HG02763 (cell line): ENCODE results near the gene C10orf62.
"Not testable (repeated sequence)": the region's sequence is repeated elsewhere in the genome, so short reads cannot be mapped to it uniquely, and the experiment has no call there.

Experiments used
- ATAC-seq: cut with Tn5 transposase; IDR thresholded peaks from one replicate; pipeline ENCODE4 v1.9.1; 2021; ENCODE audit warnings: mild to moderate bottlenecking, moderate library complexity; ENCODE audit not compliant: unreplicated experiment

C10orf62 gene

DNA sequence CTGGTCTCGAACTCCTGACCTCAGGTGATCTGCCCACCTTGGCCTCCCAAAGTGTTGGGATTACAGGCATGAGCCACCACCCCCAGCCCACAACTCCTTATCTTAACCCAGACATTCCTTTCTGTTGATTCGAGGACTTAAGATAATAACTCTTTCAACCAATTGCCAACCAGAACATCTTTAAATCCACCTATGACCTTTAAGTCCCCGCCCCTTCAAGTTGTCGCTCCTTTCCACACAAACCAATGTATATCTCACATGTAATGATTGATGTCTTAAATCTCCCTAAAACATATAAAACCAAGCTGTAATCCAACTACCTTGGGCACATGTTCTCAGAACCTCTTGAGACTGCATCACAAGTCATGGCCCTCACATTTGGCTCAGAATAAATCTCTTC, 24.7 kb upstream of the C10orf62 start:
- no peak for ATAC-seq

DNA sequence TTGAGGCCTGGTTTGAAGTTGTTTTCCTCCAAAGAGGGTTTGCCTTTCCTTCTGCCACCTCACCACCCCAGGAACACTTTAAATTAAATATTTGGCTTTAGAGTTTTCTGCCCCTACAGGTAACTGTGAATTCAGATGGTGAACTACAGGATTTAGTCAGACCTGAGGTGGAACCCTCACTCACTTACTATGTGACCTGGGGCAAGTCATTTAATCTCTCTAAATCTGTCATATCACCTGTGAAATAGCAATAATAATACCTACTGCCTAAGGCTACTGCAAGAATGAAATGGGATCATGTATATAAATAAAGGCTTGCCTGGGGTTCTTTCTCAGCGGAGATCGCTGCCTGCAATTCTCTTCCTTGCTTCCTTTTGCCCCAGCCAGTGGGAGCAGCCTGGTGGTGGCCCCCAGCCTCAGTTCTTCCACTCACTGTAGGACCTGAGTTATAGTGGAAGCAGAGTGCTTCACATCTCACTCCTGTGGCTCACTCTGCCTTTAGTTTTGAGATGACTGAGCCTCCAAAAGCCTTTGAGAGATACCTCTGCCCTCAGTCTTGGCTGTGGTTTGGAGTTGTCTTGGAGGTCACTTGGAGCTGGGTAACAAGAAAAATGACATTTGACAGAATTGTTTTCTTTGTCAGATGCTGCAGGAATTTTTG, 23.1 kb upstream of the C10orf62 start:
- no peak for ATAC-seq

DNA sequence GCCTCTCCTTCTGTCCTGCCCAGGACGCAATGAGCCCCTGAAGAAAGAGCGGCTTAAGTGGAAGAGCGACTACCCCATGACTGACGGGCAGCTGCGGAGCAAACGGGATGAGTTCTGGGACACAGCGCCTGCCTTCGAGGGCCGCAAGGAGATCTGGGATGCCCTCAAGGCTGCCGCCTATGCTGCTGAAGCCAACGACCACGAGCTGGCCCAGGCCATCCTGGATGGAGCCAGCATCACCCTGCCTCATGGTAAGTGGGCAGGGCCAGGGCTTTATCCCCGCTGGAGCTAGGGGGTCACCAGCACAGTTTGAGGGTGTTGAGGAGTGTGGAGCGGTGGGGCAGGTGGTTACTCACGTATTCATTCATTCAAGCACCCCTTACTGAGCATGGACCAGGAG, 21.6 kb upstream of the C10orf62 start:
- no peak for ATAC-seq

DNA sequence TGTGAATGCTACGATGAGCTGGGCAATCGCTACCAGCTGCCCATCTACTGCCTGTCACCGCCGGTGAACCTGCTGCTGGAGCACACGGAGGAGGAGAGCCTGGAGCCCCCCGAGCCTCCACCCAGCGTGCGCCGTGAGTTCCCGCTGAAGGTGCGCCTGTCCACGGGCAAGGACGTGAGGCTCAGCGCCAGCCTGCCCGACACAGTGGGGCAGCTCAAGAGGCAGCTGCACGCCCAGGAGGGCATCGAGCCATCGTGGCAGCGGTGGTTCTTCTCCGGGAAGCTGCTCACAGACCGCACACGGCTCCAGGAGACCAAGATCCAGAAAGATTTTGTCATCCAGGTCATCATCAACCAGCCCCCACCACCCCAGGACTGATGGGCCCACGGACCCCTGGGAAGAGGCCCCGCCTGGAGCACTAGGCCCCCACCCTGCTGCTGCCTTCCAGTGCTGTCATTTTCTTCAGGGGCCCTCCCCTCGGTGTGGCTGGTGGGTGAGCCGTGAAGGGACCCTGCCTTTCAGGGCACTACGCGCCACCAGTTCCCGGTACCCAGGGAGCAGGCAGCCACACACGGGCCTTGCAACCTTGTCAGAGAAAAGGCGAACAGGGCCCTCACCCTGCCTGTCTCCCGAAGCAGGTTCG, 19.3 kb upstream of the C10orf62 start:
- no peak for ATAC-seq

DNA sequence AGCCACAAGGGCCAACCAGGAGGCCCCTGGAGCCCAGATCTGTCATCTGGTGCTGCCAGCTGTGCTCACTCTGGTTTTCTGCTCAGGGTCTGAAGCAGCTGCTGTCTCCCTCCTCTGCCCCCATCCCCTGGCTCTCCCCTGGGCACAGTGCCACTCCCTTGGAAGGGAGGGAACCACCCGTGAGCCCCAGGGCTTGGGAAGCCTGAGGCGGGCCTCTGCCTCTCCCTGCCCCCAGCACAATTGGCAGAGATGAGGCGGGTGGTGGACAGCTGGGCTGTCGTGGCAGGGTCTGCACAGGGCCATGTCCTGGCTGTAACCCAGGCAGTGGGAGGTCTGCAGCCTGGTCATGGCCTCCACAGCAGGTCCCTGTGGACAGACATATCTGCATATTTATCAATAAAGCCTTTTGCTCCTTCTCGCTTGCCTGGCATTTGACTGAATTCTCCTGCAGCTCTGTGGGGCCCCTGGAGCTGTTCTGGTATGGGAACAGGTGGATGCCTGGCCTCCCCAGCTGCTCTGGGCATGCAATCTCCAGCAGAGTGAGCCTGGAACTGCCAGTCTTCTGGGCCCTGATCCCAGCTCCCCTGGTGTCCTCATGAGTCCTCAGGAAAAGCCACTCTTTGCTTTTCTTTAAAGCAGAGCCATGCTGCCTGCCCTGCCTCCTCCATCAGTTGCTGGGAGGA, 18.6 kb upstream of the C10orf62 start:
- ATAC-seq, result no peak

DNA sequence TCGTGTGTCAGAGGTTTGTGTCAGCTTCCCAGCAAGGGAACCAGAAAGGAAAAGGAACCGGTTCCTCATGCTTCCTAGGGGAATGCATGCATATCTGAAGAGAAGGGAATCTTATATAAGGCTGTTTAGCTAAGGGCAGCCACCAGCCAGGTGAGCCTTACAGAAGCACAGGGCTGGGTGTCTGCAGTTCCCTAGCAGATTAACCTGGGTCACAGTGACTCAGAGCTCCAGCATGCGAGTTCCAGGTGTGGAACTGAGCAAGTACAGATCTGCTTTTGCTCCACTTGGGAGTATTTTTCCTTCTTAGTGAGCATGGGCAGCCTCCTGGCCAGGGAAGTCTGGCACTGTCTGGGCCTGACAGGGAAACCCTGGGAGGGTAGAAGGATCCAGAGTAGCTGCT, 17.9 kb upstream of the C10orf62 start:
- ATAC-seq, result no peak

DNA sequence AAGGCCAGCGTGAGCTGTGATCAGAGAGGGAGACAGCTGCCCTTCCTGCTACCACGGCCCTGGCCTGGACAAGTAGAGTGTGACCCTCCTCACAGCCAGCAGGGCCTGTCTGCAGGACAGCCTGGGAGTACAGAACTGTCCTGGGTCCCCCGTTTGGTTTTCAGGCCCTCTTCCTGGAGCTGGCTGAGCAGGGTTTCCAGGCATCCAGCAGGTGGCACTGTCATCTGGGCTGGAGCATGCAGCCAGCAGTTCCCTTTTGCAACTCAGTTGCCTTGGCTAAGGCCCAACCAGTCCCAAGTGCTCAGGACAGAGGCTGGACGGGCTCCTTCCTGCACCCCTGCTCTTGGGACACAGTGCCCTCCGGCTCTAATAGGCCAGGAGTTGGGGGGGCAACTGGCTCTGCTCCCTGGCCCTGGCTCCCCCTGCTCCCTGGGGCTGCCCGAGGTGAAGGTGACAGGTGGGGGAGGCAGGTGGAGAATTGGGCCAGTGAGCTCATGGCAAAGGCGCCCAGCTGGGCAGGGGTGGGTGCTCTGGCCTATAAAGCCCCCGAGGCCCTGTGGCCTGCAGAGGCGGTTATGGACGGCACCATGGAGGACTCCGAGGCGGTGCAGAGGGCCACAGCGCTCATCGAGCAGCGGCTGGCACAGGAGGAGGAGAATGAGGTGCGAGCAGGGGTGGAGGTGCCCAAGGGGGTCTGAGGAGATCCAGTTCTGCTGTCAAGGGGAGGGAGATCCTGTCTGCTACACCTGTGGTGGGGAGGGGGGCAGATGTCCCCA, 17.1 kb upstream of the C10orf62 start, which contains the start of gene ANKRD2:
ANKRD2 (plus strand) TSS at position 566 of the 776 bp plus-strand sequence; CDS start at position 576, 10 bp downstream.
- peak; percentile 59 for ATAC-seq

DNA sequence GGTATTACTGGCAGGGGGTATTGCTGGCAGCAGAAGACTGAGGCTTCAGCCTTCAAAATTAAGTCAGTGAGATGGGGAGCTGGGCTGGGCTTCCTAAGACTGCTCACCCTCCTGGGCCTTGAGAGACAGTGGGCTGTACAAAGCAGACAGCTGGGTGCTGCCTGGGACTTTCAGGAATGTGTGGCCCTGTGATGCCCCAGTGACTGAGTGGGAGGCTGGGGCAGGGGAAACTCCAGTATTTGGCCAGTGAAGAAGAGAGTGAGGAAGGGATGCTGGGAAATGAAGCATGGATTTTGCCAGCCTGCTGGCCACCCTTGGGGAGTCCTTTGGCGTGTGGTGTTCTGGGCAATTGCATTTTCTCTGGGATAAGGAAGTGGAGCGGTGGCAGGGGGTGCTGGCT, 16.5 kb upstream of the C10orf62 start:
- ATAC-seq, result no peak

DNA sequence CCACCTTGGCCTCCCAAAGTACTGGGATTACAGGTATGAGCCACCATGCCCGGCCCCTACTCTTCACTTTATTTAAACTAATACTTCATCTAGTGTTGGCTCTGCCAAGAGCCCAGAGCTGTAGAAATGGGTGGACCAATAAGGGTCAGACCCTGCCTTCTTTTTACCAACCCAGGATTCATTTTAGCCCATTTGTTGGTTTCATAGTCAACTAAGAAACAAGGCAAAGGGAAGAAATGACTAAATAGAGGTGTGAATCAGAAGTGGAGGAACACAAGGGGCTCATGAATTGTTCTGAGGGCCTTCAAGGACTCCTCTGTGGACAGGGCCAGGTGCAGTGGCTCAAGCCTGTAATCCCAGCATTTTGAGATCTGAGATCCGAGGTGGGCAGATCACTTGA, 15.8 kb upstream of the C10orf62 start:
- no peak for ATAC-seq

DNA sequence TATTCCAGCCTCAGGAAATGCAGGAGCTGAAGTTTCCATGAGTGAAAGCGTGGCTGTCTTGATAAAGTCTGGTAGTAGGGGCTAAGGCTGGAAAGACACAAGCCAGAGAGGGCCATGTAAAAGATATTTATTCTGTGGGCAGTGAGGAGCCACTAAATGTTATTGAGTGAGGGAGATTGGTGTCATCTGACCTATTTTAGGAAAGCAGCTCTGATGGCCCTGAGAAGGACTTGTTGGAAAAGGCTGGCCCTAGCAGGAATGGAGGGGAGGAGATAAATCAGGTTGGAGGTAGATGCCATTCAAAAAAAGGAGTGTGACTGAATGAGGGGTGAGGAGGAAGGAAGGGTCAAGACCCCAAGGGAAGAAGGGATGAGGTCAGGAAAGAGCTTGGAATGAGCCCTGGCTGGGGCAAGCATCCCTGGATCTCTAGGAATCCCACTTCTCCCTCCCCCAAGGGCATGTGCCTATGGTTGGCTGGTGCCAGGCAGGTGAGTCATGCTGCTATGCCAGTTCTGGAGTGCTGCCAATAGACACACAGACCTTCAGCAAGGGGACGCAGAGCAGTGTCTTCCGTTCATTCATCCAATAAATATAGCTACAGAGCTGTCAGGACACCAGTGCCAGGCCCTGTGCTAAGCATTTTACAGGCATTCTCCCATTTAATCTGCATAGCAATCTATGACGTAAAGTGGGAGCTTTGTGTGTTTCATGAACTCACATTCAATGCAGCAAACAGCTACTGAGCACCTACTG, 15.0 kb upstream of the C10orf62 start:
- ATAC-seq, result no peak

DNA sequence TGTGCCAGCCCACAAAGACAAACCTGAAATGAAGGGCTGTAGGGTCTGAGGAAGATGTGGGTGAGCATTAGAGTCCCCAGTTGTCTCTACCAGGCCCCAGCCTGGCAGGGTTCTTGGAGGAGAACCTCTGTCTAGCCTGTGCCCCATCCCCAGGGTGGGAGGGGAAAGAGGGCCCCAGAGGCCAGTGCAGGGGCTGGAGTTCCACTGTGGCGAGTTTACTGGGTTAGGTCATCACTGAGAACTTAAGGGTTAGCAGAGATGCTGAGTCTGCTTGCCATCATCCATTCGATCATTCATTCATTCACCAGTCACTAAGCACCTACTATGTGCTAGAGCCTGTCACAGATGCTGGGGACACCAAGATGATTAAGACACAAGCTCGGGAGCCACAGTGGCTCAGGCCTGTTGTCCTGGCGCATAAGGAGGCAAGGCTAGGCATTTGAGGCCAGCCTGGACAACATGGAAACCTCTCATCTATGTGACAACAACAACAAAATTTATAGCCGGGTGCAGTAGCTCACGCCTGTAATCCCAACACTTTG, 14.3 kb upstream of the C10orf62 start:
- ATAC-seq, result no peak

DNA sequence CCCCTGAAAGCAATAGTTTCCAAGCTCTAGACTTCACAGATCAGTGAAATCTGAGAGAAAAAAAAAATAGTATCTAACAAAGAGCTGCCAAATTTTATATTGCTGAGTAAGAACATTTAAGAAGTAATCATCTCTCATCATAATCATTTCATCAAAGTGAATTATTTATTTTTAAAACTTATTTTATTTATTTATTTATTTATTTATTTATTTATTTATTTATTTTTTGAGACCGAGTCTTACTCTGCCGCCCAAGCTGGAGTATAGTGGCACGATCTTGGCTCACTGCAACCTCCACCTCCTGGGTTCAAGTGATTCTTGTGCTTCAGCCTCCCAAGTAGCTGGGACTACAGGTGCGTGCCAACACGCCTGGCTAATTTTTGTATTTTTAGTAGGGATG, 13.0 kb upstream of the C10orf62 start:
- not testable (repeated sequence) for ATAC-seq

DNA sequence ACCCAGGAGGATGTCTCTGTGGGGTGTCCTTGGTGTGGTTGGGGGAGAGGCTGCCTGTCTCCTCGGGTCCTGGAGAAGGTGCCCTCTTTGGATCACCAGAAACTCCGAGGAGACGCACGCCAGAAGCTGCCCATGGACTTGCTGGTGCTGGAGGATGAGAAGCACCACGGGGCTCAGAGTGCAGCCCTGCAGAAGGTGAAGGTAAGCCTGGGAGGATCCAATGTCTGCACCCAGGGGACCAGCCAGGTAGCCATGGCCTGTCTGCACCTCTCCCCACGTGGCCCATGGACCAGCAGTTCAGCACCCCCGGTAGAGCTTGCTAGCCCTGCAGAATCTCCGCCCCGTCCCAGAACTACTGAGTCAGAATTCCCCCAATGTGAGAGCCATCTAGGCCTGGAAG, 11.8 kb upstream of the C10orf62 start:
- no peak for ATAC-seq

DNA sequence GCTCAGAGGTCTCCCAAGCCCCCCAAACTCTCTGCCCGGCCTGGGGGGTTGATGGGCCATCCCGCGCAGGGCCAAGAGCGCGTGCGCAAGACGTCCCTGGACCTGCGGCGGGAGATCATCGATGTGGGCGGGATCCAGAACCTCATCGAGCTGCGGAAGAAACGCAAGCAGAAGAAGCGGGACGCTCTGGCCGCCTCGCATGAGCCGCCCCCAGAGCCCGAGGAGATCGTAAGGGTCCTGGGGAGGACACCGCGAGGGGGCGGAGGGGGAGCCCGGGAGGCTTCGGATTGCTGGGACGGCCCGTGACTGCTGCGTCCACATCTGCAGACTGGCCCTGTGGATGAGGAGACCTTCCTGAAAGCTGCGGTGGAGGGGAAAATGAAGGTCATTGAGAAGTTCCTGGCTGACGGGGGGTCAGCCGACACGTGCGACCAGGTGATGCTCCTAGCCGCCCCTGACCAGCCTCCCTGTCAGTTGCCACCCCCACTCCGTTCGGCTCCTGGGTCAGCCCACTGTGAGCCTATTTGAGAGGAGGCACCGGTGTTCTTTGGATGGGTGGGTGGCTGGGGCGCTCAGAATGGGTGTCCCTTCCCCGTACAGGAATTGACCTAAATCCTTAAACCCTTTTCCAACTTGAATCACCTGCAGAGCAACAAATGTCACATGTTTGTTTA, 11.2 kb upstream of the C10orf62 start:
- no peak for ATAC-seq

DNA sequence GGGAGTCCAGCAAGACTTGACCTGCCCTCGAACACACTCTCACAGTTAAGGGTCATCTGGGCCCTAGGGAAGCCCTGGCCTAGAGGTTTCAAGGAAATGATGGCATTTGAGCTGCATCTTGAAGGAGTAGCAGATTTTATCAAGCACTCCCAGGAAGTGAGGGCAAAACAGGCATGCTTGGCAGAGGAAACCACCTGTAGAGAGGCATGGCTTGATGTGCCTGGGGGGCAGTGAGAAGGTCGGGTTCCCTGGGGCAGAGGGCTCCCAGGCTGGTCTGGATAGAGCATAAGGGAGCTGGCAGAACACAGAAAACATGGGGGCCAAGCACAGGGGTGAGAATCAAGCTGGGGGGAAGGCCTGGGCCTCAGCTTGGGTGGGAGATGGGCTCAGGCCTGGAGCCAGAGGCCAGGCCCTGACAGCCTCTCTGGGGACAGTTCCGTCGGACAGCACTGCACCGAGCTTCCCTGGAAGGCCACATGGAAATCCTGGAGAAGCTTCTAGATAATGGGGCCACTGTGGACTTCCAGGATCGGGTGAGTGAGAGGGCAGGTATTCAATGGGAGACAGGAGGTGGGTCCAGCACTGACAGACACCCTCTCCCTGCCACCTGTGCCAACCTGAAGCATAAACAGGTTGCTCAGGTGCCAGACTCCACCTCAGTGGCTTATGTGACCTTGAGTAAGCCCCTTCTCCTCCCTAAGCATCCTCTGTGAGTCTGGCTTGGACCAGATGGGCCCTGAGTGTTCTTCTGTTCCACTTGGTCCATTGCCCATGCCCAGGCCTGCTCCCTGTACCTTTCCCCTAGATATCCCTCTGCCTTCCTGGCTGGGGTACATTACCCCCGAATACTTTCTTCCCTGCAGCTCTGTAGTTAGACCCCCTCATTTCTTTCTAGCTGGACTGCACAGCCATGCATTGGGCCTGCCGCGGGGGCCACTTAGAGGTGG, 8.8 kb upstream of the C10orf62 start:
- ATAC-seq, result no peak

DNA sequence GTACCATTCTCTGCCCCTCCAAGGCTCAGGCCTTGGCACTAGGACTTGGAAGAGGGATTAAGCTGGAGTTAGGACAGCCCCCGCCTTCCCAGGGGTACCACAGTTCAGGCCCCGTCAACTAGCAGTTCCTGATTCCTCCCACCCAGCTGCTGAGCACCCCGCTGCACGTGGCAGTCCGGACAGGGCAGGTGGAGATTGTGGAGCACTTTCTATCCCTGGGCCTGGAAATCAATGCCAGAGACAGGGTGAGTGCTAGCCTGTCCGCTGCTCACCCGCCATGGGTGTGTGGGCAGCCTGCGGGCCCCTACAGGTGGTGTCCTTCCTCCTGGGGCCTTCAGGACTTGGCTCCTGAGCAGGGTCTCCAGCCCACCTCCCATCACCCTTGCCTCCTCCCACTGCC, 7.4 kb upstream of the C10orf62 start:
- no peak for ATAC-seq

DNA sequence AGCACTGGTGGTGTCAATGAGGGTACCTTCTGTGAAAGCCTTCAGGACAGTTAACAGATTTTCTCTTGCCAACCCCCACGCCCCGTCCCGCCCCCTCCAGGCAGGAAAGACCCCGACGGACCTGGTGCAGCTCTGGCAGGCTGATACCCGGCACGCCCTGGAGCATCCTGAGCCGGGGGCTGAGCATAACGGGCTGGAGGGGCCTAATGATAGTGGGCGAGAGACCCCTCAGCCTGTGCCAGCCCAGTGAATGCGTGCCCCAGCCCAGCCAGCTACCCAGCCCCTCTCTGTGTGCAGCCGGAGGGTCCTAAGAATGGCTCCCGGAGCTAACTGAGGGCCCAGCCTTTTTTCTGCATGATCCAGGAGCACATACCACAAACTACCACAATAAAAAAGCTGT, 6.0 kb upstream of the C10orf62 start:
- no peak for ATAC-seq

DNA sequence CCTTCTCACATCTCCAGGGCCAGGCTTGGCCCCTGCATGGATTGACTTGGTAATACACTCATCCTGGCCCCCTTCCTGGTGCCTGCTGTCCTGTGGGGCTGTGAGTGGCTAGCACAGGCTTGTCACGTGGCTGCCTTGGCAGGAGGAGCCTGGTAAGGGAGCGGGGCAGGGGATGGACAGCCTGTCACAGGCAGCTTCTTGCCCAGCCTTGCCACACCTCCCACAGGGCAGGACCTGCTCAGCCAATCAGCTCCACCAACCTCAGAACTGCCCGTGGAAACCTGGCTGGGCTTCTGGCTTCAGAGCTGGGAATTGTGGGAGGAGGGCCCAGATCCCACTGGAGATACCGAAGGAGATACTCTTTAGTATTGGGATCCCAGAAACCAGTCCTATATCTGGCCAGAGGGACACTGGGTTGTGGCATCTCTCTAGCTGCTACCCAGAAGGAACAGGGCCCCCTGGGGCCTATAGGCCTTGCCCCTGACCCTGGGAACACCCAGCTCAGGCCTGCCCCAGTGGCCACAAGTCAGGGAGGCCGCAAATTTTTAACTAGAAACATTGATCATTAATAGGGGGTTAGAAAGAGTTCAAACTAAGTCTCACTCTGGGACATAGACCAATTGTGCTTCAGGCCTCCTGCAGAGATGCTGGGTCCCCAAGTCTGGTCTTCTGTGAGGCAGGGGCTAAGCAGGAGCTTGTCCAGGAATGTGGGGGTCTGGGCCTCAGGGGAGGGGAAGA, 5.3 kb upstream of the C10orf62 start, which contains the start of gene HOGA1:
HOGA1 (plus strand) TSS at position 330 of the 738 bp plus-strand sequence; CDS start at position 645, 315 bp downstream.
- no peak for ATAC-seq
